GM12865 (cell line): ENCODE data around the gene ITIH4.
A peak's percentile ranks its signal among the peaks of the same experiment; 100 is the strongest.

Source experiments
- DNase-seq: peaks from one replicate; pipeline ENCODE4 v3.0.0; 2010; ENCODE audit warnings: low read depth
- H3K4me3 ChIP-seq: 2 replicates; pipeline ENCODE4 v1.5.1; 2011; ENCODE audit warnings: mild to moderate bottlenecking, low read depth, low read length, control low read depth
- CTCF ChIP-seq: IDR thresholded peaks from 2 replicates; pipeline ENCODE4 v1.5.1; 2011; ENCODE audit warnings: low read length, control low read depth, low read depth, inconsistent platforms; ENCODE audit not compliant: insufficient read depth; ENCODE audit errors: missing control alignments

The ITIH4 gene

GRCh38 chr3:52792413-52792812, 38.1 kb downstream of the ITIH4 start:
- no peak for DNase-seq
- no peak overlapping the region for H3K4me3 ChIP-seq
- peak; percentile 46 for TF ChIP-seq CTCF

- no peak for TF ChIP-seq CTCF
- DNase-seq: no peak
Observed at GRCh38 chr3:52791928-52792327, 38.5 kb downstream of the ITIH4 start.

GRCh38 chr3:52791366-52791765, 39.1 kb downstream of the ITIH4 start:
- H3K4me3 ChIP-seq: no peak overlapping the region
- TF ChIP-seq CTCF: no peak

More at GRCh38 chr3:52791928-52792327, 38.5 kb downstream of the ITIH4 start:
- H3K4me3 ChIP-seq: no peak overlapping the region

GRCh38 chr3:52790741-52791140, 39.7 kb downstream of the ITIH4 start:
- H3K4me3 ChIP-seq: no peak overlapping the region
- DNase-seq: no peak
- no peak for TF ChIP-seq CTCF

More at GRCh38 chr3:52791366-52791765, 39.1 kb downstream of the ITIH4 start:
- DNase-seq: no peak

- DNase-seq: no peak
- no peak for TF ChIP-seq CTCF
- H3K4me3 ChIP-seq: no peak overlapping the region
Observed at GRCh38 chr3:52790337-52790736, 40.1 kb downstream of the ITIH4 start.

- TF ChIP-seq CTCF: no peak
- H3K4me3 ChIP-seq: no peak overlapping the region
- no peak for DNase-seq
Observed at GRCh38 chr3:52789746-52790040, 40.8 kb downstream of the ITIH4 start.

GRCh38 chr3:52788890-52789745, 41.4 kb downstream of the ITIH4 start:
- no peak for TF ChIP-seq CTCF
- no peak overlapping the region for H3K4me3 ChIP-seq
- no peak for DNase-seq
